ENCODE data around the gene ITSN2.
"Not testable (repeated sequence)": the region's sequence is repeated elsewhere in the genome, so short reads cannot be mapped to it uniquely, and the experiment has no call there.

ITSN2 gene

DNA sequence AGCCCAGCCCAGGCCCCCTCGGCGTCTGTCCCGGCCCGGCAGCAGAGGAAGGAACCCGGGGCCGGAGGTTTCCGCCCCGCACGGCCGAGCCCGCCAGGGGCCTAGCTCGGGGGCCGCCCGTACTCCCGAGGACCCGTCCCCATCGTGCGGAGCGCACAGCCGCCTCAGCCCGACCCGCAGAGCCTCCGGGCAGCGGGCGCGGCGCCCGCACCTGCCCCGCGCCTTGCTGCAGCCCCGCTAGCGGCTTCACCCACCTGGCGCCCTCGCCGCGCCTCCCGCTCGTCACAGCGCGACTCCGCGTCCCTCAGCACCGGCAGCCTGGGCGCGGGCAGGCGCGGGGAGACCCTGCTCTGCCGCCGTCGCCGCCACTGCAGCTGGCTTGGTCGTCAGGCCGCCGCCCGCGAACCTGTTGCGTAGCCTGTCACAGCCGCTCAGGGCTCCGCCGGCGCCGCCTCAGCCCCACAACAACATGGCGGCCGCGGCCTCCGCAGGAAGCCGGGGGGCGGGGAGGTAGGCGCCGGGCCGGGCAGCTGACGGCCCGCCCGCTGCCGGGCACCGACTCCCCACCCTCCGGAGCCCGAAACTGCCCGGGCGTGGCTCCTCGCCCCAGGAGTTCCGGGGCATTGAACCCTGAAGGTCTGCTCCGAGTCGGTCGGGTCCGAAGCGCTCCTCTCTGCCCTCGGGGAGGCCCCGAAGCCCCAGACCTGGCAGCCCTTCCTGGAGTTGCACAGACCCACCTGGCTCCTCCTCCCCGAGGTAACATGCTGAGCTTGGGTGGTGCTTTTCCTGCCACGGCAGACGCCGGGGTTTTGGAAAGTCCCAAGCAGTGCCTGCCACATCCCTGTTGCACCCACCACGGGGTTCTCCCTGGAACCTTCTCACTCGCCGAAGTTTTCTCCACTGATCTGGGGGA, at the start of gene ITSN2:
Gene ITSN2 (minus strand): TSS at position 487 of the 913 bp plus-strand sequence. CDS start 32,454 bp downstream, outside the sequence.
- H3K4me3 ChIP-seq (ENCODE audit: low read depth, low read length), result peak within 1 kb of the TSS; percentile 81
- TF ChIP-seq, protein P1, sequence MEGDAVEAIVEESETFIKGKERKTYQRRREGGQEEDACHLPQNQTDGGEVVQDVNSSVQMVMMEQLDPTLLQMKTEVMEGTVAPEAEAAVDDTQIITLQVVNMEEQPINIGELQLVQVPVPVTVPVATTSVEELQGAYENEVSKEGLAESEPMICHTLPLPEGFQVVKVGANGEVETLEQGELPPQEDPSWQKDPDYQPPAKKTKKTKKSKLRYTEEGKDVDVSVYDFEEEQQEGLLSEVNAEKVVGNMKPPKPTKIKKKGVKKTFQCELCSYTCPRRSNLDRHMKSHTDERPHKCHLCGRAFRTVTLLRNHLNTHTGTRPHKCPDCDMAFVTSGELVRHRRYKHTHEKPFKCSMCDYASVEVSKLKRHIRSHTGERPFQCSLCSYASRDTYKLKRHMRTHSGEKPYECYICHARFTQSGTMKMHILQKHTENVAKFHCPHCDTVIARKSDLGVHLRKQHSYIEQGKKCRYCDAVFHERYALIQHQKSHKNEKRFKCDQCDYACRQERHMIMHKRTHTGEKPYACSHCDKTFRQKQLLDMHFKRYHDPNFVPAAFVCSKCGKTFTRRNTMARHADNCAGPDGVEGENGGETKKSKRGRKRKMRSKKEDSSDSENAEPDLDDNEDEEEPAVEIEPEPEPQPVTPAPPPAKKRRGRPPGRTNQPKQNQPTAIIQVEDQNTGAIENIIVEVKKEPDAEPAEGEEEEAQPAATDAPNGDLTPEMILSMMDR (IDR thresholded peaks at IDR 0.05; ENCODE audit: low read depth, low read length), result no peak

DNA sequence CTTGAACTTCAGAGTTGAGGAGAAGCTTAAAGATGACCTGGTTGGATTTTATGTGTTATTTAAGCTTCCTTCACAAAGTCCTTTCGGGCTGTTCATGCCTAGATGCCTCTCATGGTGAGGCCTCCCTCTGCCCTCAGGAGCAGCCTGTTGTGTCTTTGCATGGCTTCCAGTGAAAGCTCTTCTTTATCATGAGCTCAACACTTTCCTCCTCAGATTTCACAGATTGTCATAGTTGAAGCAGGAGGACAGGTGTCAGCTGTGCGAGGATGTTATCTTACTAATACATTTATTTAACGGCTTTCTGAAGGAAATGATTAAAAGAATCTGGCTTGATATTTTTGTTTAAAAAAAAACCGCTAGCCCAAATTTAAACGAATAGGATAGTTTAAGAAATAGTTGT, 48.8 kb upstream of the ITSN2 start:
- TF ChIP-seq, protein P1 (IDR thresholded peaks at IDR 0.05; ENCODE audit: low read depth, low read length), result no peak
- H3K4me3 ChIP-seq (ENCODE audit: low read depth, low read length), result no peak overlapping the region

DNA sequence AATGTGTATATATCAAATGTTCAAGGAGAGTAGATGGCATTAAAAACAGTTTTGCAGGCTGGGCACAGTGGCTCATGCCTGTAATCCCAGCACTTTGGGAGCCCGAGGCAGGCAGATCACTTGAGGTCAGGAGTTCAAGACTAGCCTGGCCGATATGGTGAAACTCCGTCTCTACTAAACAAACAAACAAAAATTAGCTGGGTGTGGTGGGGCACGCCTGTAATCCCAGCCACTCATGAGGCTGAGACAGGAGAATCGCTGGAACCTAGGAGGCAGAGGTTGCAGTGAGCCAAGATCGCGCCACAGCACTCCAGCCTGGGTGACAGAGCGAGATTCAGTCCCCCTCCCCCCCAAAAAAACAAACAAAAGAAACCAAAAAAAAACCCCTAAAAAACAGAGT, 48.4 kb upstream of the ITSN2 start:
- H3K4me3 ChIP-seq (ENCODE audit: low read depth, low read length), result not testable (repeated sequence)

GRCh38 chr2:24404491-24404921, 44.2 kb upstream of the ITSN2 start:
- TF ChIP-seq, protein P1 (IDR thresholded peaks at IDR 0.05; ENCODE audit: low read depth, low read length), result no peak
- H3K4me3 ChIP-seq (ENCODE audit: low read depth, low read length), result no peak overlapping the region

GRCh38 chr2:24403832-24404212, 43.5 kb upstream of the ITSN2 start:
- TF ChIP-seq, protein P1 (IDR thresholded peaks at IDR 0.05; ENCODE audit: low read depth, low read length), result no peak
- no peak overlapping the region for H3K4me3 ChIP-seq (ENCODE audit: low read depth, low read length)

DNA sequence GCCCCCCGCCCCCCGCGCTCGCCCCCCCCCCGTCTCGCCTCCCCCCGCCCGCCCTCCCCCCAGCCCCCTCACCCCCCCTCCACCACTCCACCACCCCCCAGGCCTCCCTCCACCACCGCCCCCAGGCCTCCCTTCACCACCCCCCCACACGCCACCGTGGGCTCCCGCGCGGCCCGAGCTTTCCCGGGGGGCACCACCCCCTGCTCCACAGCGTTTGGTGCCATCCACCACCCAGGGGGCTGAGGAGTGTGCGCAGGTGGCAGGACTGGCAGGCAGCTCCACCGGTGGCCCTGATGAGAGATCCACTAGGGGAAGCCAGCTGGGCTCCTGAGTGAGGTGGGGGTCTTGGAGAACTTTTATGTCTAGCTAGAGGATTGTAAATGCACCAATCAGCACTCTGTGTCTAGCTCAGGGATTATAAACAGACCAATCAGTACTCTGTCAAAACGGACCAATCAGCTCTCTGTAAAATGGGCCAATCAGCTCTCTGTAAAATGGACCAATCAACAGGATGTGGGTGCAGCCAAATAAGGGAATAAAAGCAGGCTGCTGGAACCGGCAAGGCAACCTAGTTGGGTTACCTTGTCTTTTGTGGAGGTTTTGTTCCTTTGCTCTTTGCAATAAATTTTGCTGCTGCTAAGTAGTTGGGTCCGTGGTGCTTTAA, 43.0 kb upstream of the ITSN2 start:
- TF ChIP-seq, protein P1 (IDR thresholded peaks at IDR 0.05; ENCODE audit: low read depth, low read length), result no peak
- H3K4me3 ChIP-seq (ENCODE audit: low read depth, low read length), result no peak overlapping the region

DNA sequence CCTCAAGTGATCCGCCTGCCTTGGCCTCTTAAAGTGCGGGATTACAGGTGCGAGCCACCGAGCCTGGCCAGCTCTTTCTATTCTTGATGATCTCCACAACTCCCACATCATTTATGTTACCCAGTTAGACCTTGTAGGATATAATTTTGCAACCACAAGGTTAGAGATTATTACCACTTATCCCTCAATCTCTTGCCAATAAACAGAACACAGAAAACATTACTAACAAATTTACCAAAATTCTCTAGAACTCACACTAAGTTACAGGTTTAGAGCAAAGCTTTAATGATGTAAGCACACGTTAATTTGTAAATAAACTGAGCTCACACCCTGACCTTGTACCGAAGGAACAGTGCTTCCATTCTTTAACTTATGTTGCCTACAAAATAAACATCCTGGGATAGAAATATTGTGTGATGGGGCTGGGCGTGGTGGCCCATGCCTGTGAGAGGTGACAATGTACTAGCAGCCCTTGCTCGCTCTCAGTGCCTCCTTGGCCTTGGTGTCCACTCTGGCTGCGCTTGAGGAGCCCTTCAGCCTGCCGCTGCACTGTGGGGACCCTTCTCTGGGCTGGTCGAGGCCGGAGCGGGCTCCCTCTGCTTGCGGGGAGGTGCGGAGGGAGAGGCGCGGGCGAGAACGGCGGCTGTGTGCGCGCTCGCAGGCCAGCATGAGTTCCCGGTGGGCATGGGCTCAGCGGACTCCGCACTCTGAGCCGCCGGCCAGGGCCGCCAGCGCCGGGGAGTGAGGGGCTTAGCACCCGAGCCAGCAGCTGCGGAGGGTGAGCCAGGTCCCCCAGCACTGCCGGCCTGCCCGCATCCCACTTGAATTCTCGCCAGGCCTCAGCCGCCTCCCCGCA, 42.1 kb upstream of the ITSN2 start:
- TF ChIP-seq, protein P1 (IDR thresholded peaks at IDR 0.05; ENCODE audit: low read depth, low read length), result no peak
- 0 out of 2 replicates have a peak overlapping the region, but pooled peaks have one; percentile 6 for H3K4me3 ChIP-seq (ENCODE audit: low read depth, low read length)
